ENCODE results near the gene SNF8.
"Not testable (repeated sequence)": the region's sequence is repeated elsewhere in the genome, so short reads cannot be mapped to it uniquely, and the experiment has no call there.

Gene SNF8, protein sequence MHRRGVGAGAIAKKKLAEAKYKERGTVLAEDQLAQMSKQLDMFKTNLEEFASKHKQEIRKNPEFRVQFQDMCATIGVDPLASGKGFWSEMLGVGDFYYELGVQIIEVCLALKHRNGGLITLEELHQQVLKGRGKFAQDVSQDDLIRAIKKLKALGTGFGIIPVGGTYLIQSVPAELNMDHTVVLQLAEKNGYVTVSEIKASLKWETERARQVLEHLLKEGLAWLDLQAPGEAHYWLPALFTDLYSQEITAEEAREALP

DNA sequence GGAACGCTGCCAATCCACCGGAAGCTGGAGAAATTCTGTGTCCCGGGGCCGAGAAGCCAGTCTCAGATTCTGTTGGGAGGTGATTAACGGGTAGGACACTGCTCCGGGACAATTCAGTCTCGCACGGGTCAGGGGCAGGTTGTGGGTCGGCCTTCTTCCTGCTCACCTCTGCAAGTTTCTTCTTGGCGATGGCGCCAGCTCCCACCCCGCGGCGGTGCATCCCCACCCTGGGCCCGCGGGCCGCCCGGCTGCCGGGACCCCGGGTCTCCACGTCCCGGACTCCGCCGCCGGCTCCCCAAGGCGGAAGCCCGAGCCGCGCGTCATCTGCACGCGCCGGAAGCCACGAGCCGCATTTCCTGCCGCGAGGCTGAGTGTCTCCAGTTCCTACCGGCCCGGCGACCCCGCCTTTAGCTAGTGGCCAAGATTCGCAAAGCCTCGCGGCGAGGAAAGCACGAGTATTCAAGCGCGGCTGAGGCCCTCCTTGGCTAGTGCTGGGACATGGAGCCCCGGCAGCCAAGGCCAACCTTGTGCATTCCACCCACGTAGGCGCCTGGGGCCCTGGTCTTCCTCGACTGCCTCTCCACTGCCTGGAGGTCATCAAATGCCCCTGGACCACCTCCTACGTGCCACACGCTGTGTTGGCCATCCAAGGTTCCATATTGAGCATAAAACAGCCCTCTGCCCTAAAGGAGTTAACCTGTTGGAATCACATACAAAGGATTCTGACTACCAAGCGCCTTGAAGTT lies at the start of gene SNF8:
Gene SNF8 (minus strand): TSS at position 328 of the 746 bp plus-strand sequence. CDS start 108 bp downstream, at position 220.
- DNase-seq (ENCODE audit: insufficient read length, low spot score) (peak; percentile 98), FAIRE-seq (peak; percentile 82)

DNA sequence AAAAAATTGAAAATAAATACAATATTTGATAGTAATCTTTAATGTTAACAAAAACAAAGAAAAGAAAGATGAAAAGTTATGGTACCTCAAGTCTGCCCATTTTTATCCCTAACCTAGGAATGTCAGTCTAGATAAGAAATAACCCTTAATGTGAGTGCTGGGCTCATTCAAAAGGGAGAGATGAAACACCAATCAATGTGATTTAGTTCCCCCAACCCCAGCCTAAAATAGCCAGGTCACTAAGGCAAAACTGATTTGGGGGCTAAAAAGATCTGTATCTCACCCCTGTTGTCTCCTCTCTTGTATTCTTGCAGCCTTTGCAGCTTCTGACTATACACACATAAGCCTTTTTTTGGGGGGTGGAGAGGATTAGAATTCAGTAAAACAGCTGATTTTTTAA lies 49.3 kb upstream of the SNF8 start:
- no peak for FAIRE-seq

DNA sequence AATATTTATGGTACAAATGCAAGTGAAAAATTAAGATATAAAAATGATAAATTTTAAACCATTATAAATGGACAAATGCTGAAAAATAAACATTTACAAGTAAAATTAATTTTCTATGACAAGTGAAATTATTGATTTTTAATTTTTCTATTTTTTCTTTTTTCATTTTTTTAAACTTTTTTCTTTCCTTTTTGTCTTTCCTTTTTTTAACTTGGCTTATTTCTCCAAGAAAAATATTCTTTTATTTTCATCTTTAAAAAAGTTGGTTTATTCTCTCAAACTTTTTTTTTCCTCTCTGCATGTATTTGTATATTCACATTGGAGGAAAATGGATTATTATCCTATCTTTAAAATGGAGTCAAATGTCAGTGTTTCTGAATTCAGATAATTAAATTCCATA lies 48.7 kb upstream of the SNF8 start:
- no peak for FAIRE-seq
- DNase-seq (ENCODE audit: insufficient read length, low spot score), result no peak

More for the DNA sequence above, 49.3 kb upstream of the SNF8 start:
- DNase-seq (ENCODE audit: insufficient read length, low spot score), result no peak

DNA sequence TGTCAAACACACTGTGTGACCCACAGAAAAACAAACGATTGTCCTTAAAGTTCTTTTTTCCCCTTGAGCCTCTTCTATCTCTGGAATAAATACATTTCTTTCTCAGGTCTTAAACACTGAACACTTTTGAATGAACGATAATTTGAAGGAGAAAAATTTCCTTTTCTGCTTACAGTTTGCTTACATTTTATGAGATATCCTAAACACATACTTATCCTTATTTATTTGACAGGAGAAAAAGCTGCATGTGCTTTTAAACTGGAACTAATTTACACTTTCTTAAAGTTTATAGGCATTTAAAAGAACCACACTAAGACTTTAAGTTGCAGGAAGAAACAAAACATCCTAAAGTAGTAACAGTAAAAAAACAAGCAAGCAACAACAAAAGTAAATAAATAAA lies 47.8 kb upstream of the SNF8 start:
- DNase-seq (ENCODE audit: insufficient read length, low spot score) (no peak), FAIRE-seq (no peak)

DNA sequence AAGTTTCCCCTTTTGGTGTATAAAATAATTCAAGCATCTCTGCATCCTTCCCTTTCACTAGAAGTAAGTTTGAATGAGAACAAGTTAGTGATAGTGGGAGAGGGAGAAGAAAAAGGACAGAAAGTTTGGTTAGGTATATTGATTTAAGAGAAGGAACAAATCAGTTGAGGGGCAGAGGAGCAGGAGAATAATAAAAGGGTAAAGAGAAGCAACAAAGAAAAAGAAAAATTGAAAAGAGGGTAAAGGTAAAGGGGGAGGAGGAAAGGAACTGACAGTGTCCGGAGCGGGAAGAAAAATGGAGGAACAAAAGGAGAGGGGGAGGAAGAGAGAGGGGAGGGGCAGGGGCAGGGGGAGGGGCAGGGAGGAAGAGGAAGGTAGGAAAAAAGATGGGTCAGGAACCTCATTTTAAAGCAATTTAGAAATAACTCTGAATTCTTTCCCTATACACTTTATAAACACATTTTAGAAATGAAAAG lies 46.3 kb upstream of the SNF8 start:
- FAIRE-seq (no peak), DNase-seq (ENCODE audit: insufficient read length, low spot score) (no peak)

DNA sequence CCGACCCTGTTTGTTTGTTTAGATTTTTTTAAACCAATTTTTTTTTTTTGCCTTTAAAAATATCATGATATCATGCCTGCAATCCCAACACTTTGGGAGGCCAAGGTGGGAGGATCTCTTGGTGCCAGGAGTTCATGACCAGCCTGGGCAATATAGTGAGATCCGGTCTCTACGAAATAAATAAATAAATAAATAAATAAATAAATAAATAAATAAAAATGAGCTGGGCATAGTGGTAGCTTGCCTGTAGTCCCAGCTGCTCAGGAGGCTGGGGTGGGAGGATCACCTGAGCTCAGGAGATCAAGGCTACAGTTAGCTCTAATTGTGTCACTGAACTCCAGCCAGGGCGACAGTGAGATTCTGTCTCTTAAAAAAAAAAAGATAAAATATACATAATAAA lies 44.5 kb upstream of the SNF8 start:
- no peak for DNase-seq (ENCODE audit: insufficient read length, low spot score)

DNA sequence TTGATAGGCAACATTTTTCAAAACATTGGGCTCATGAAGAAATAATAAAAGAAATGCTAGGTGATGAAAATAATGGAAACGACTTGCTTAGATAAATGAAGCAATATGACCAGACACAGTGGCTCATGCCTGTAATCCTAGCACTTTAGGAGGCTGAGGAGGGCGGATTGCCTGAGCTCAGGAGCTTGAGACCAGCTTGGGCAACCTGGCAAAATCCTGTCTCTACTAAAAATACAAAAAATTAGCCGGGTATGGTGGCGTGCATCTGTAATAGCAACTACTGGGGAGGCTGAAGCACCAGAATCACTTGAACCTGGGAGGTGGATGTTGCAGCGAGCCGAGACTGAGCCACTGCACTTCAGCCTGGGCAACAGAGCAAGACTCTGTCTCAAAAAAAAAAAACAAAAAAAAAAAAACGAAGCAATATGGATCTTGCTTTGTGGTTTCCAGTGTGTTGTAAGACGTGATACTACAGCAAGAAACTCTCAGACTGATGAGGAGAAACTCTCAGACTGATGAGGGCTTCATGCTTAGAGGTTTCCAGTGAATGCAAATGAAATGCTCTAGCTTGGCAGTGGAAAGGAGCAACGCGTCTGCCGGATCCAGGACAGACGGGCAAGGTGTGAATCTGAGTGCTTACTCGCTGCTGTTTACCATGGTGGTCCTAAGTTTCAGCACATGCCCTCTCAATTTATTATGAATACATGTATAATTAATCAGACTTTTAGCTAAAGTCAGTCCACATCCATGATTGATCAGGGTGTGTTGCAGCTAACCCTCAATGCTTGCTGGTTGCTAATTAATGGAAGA lies 41.0 kb upstream of the SNF8 start:
- FAIRE-seq (no peak), DNase-seq (ENCODE audit: insufficient read length, low spot score) (no peak)

More for the DNA sequence above, 44.5 kb upstream of the SNF8 start:
- FAIRE-seq, result no peak

DNA sequence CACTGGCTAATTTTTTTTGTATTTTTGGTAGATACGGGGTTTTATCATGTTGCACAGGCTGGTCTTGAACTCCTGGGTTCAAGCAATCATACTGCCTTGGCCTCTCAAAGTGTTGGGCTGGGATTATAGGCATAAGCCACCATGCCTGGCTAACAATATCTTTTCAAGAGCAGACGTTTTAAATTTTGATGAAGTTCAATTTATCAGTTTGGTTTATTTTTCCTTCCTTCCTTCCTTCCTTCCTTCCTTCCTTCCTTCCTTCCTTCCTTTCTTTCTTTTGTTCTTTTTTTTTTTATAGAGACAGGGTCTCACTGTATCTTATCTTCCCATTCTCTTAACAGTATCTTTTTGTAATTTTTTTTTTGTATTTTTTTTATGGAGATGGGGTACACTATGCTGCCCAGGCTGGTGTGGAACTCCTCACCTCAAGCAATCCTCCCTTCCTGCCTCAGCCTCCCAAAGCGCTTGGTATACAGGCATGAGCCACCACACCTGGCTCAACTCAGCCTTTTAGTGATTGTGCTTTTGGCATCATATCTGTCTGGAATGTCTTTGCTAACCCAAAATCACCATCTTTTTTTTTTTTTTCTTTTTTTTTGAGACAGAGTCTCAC lies 37.4 kb upstream of the SNF8 start:
- no peak for FAIRE-seq
- no peak for DNase-seq (ENCODE audit: insufficient read length, low spot score)

DNA sequence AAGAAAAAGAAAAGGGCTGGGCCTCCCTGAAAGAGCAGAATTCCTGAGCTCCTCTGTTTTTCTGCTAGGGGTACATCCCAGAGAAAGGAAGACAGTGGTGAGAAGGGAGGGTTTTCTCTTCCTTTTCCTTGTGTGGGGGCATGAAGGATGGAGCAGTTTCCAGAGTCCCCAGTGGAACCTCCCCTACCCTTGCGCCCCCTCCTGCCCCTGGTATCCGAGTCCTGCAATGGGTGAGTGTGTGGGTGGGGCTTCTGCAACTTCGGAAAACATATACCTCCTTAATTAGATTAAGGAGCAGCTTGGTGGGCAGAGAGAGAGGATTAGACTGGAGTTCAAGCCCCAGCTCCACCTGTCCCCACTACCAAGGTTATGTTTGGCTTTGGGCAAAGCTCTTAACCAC lies 29.2 kb upstream of the SNF8 start:
- DNase-seq (ENCODE audit: insufficient read length, low spot score), result no peak
- no peak for FAIRE-seq

DNA sequence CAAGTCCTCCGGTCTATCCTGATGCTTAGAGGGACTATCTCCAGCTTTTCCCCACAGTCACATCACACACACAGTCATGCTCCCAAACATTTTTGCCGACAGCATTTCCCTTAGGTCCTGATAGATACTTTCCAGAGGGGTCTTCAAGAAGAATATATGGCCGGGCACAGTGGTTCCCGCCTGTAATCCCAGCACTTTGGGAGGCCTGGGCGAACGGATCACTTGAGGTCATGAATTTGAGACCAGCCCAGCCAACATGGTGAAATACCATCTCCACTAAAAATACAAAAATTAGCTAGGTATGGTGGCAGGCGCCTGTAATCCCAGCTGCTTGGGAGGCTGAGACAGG lies 28.1 kb upstream of the SNF8 start:
- FAIRE-seq, result no peak
- DNase-seq (ENCODE audit: insufficient read length, low spot score), result no peak

DNA sequence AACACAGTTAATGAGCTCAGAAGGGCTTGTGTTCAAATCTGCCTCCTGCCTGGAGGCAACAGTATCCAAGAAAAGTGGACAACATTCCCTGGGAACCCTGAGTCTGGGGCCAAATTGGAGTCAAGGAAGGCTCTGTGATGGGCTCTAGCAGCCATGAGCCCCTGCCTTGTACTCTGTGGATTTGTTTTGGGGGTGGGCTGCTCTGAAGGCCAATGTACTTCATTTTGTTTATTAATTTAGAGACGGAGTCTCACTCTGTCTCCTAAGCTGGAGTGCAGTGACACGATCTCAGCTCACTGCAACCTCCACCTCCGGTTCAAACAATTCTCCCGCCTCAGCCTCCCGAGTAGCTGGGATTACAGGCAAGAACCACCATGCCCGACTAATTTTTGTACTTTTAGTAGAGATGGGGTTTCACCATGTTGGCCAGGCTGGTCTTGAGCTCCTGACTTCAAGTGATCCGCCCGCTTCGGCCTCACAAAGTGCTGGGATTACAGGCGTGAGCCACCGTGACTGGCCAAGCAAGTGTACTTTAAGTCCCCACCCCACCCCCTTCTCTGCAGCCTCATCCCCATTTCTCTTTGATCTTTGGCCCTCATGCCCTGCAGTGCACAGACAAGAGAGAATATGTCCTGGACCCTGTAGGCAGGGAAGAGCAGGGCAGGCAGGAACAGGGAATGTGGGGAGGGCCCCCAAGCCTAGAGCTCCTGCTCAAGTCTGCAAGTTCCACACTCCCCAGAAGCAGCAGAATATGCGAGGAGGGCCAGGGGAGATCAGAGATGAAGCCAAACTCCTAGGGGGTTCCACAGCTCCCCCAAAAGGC lies 26.4 kb upstream of the SNF8 start:
- DNase-seq (ENCODE audit: insufficient read length, low spot score) (no peak), FAIRE-seq (no peak)

DNA sequence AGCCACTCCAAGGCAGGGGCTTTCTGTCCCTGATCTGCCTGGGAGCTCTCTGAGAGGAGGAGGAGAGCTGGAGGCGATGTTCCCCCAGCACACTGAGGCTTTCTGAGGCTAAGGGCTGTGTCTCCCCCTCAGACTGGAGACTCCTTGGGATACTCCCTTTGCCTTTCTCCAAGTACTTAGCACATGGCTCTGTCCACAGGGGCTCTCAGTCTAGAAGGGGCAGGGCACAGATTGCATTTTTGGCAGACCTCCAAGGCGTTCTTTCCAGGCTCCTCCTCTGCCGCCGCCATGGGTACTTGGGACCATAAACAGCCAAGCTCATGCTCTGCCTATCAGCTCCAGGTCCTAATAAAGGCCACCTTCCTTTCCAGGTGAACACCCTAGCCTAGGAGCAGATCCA lies 25.6 kb upstream of the SNF8 start:
- DNase-seq (ENCODE audit: insufficient read length, low spot score) (no peak), FAIRE-seq (no peak)

DNA sequence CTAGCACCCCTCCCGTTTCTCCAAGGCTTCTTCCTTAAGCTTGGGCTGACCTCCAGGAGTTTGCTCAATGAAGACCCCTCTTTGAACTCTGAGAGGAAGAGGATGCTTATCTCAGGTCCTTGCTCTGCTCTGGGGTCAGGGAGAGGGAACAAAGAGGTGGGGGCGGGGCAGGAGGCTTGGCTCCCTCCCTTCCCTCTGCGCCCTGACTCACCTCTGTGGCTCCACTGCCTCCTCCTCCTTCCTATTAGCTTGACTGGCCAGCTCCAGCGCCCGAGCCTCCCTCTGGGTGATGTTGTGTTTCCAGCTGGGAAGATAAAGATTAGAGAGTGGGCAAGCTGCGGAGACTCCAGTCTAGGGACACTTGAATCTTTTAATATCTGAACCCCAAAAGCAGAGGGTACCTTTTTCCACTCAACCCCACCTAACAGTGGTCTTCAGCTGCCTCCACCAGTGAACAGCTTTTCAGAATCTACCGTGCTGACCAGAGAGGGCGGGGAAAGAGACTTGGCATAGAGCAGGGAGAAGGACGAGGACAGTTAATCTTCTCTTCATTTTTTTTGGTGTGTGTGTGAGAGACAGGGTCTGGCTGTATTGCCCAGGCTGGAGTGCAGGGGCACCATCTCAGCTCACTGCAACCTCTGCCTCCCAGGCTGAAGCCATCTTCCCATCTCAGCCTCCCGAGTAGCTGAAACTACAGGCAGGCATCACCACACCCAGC lies 17.0 kb upstream of the SNF8 start:
- FAIRE-seq (no peak), DNase-seq (ENCODE audit: insufficient read length, low spot score) (no peak)

DNA sequence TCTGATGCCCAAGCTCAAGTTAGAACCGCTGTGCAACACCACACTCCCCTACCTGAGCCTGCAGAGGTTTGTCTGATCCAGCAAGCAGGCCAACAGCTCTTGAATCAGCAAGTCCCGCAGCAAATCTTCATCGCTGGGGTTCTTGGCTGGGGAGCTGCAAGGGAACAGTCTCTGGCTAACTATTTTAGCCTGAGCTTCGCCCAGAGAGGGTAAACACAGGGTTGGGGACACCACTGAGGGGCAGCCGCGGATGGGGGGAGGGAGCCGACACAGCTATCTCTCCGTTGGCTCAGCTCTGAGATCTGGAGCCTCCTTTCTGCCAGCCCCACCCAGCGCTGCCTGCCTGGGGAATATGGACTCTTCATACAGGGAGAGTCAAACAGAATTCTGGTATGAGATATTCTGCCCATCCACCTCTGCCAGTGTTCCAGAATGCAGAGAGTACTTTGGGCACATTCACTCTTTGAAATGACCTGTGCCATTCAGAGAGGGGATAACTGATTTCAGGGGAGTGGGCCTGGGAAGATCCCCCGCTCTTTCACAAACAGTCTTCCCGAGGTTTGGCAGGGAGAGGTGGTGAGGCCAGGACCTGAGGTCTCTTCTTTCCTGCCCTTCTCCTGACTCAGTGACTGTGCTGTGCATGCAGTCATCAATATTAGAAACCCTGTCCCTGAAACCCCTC lies 16.3 kb upstream of the SNF8 start:
- DNase-seq (ENCODE audit: insufficient read length, low spot score), result no peak
- no peak for FAIRE-seq

DNA sequence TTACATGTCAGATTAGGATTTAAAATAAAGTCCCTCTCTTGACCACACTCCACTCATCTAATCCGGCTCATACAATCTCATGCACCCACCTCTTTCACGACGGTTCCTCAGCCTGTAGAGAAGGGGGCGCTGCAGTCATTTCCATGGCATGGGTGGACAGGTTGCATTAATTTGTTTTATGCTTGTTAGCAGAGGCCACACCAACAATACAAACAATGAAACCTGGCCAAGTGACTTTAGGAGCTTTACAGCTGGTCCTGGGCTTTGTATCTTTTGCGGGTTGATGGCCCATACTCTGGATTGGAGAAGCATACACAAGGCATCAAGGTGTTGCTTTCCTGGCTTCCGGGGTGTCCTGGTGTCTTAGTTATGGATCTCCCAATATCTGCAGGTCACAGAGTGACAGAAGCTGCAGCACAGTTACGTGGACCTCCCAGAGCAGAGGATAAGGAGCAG lies 9.7 kb upstream of the SNF8 start:
- DNase-seq (ENCODE audit: insufficient read length, low spot score) (no peak), FAIRE-seq (no peak)

DNA sequence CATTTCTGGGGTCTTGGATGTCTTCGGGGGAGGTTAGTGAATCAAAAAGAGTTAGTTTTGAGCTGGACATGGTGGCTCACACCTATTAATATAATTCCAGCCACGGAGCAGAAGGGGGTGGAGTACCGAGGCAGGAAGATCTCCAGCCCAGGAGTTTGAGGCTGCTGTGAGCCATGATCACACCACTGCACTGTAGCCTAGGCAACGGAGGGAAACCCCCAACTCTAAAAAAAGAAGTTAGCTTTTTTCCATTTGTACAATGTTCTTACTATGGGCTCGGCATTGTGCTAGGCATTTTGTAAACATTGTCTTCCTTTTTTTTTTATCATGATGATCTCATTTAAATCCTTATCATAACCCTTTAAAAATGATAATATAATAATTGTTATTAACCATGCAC lies 8.3 kb upstream of the SNF8 start:
- no peak for DNase-seq (ENCODE audit: insufficient read length, low spot score)
- FAIRE-seq, result no peak

DNA sequence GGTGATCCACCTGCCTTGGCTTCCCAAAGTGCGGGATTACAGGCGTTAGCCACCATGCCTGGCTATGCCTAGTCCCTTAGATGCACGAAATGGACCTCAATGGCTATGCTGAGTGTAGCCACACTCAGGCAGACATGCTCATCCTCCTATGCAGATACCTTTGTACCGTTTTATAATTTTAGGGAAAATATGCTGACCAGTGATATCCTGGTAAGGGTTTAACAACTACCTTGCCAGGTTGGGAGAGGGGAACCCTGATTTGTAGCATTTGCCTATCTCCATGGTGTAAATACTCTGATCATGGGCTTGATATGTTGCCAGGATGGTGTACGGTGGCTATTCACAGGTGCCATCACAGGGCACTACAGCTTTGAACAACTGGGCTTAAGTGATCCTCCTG lies 6.9 kb upstream of the SNF8 start:
- DNase-seq (ENCODE audit: insufficient read length, low spot score), result no peak
- no peak for FAIRE-seq

DNA sequence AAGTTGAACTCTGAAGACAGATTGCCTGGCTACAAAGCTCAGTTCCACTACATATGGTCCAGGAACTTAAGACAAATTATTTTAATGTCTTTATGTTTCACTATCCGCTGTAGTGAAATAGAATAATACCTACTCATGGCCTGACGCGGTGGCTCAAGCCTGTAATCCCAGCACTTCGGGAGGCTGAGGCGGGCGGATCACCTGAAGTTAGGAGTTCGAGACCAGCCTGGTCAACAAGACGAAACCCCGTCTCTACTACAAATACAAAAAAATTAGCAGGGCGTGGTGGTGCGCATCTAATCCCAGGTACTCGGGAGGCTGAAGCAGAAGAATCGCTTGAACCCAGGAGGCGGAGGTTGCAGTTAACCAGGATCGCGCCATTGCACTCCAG lies 614 bp upstream of the SNF8 start:
- DNase-seq (ENCODE audit: insufficient read length, low spot score); FAIRE-seq: not testable (repeated sequence)

DNA sequence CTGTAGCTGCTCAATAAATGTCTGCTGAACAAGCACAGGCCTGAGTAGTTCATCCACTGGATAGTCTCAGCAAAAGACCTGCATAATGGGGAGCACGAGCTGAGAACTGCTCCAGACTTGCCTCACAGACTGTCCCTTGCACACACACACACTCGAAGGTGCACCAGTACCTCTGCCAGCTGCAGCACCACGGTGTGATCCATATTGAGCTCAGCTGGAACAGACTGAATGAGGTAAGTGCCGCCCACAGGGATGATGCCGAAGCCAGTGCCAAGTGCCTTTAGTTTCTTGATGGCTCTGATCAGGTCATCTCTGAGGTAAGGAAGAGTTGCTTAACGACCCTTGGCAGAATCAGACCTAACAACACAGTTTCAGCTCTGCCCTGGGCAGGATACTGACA lies 11.6 kb downstream of the SNF8 start:
- no peak for DNase-seq (ENCODE audit: insufficient read length, low spot score)
- FAIRE-seq, result no peak

All from GM19239 (cell line).